ENCODE data around the gene NEGR1.

DNA sequence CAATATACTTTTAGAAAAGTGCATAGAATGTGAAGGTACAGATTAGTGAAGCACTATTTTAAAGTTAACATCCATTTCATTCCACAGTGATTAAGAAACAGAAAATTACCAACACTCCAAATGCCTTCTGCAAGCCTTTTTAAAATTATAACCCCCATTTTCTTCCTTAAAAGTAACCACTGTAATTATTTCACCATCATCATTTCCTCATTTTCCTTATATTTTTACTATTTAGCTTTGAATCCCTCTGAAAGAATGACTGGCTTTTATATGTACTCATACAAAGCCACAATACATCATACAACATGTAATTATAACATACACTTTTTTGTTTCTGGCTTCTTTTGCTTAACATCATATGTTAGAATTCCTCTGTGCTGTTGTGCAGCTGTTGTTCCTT is 6.5 kb upstream of the NEGR1 start:
- TF ChIP-seq, protein P1, sequence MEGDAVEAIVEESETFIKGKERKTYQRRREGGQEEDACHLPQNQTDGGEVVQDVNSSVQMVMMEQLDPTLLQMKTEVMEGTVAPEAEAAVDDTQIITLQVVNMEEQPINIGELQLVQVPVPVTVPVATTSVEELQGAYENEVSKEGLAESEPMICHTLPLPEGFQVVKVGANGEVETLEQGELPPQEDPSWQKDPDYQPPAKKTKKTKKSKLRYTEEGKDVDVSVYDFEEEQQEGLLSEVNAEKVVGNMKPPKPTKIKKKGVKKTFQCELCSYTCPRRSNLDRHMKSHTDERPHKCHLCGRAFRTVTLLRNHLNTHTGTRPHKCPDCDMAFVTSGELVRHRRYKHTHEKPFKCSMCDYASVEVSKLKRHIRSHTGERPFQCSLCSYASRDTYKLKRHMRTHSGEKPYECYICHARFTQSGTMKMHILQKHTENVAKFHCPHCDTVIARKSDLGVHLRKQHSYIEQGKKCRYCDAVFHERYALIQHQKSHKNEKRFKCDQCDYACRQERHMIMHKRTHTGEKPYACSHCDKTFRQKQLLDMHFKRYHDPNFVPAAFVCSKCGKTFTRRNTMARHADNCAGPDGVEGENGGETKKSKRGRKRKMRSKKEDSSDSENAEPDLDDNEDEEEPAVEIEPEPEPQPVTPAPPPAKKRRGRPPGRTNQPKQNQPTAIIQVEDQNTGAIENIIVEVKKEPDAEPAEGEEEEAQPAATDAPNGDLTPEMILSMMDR (IDR thresholded peaks at IDR 0.05; ENCODE audit: insufficient read depth, low read depth, low read length) = no peak
- no peak for TF ChIP-seq EZH2 (IDR thresholded peaks at IDR 0.05; ENCODE audit: insufficient read depth, low read length)
